Glutamatergic neuron (in vitro differentiated cells): Measurements from ENCODE around the gene GLT1D1. TPM values are rescaled to one million over a fixed set of nuclear protein-coding genes. Genes with fewer than 3 reads are reported as not detected.

Experiments used
- DNase-seq: peaks from one replicate; pipeline ENCODE4 v3.0.0; 2022
- H3K27ac Mint-ChIP-seq: one replicate; pipeline ENCODE4 v1.8.0; 2020; ENCODE audit warnings: mild to moderate bottlenecking, mixed read lengths, inconsistent platforms; ENCODE audit not compliant: unreplicated experiment
- H3K27me3 Mint-ChIP-seq: one replicate; pipeline ENCODE4 v1.8.0; 2020; ENCODE audit warnings: mild to moderate bottlenecking, moderate library complexity, mixed read lengths, inconsistent platforms; ENCODE audit not compliant: unreplicated experiment
- H3K36me3 Mint-ChIP-seq: one replicate; pipeline ENCODE4 v1.8.0; 2020; ENCODE audit warnings: mild to moderate bottlenecking, mixed read lengths, inconsistent platforms; ENCODE audit not compliant: unreplicated experiment
- H3K4me1 Mint-ChIP-seq: one replicate; pipeline ENCODE4 v1.8.0; 2020; ENCODE audit warnings: mild to moderate bottlenecking, low read depth, mixed read lengths, inconsistent platforms; ENCODE audit not compliant: unreplicated experiment
- H3K4me3 Mint-ChIP-seq: one replicate; pipeline ENCODE4 v1.8.0; 2020; ENCODE audit warnings: mild to moderate bottlenecking, mixed read lengths, inconsistent platforms; ENCODE audit not compliant: unreplicated experiment
- H3K9me3 Mint-ChIP-seq: one replicate; pipeline ENCODE4 v1.8.0; 2020; ENCODE audit warnings: mild to moderate bottlenecking, moderate library complexity, mixed read lengths, inconsistent platforms; ENCODE audit not compliant: unreplicated experiment
- CTCF ChIP-seq: fragments of 200-600 bp; sonication (generic); IDR thresholded peaks from one replicate; pipeline ENCODE4 v1.5.0; 2021; ENCODE audit not compliant: partially characterized antibody, unreplicated experiment
- total RNA-seq: library from RNA; stranded (reverse); fragmentation: NEBNext Ultra II Directional; extraction: Animal tissue kit (Norgen Biotek cat#: 25700); gene quantifications from one replicate; pipeline ENCODE4 v1.2.1, GENCODE V29; 2021; ENCODE audit not compliant: unreplicated experiment

The GLT1D1 gene
- total RNA-seq, 1 donor from 2014 or later = 4.4 TPM

- H3K36me3 Mint-ChIP-seq = no peaks in the 10 kb centered on the region
These were observed 162.9 kb downstream of the GLT1D1 start for GRCh38 chr12:129016159-129016558.

GRCh38 chr12:129025055-129025454, 171.8 kb downstream of the GLT1D1 start:
- H3K4me3 Mint-ChIP-seq = no peak overlapping the region
- H3K27me3 Mint-ChIP-seq = no peaks in the 10 kb centered on the region
- no peak overlapping the region for H3K27ac Mint-ChIP-seq
- peaks cover 4% of the 10 kb centered on the region for H3K9me3 Mint-ChIP-seq
- peaks cover 7% of the 10 kb centered on the region for H3K36me3 Mint-ChIP-seq
- DNase-seq = no peak
- H3K4me1 Mint-ChIP-seq = no peaks in the 10 kb centered on the region
- TF ChIP-seq CTCF = no peak

More at GRCh38 chr12:129016159-129016558, 162.9 kb downstream of the GLT1D1 start:
- no peaks in the 10 kb centered on the region for H3K27me3 Mint-ChIP-seq
- DNase-seq = no peak
- H3K4me3 Mint-ChIP-seq = no peak overlapping the region
- H3K27ac Mint-ChIP-seq = no peak overlapping the region
- TF ChIP-seq CTCF = no peak
- H3K4me1 Mint-ChIP-seq = no peaks in the 10 kb centered on the region
- H3K9me3 Mint-ChIP-seq = peaks cover 12% of the 10 kb centered on the region

- no peak for TF ChIP-seq CTCF
- peaks cover 3% of the 10 kb centered on the region for H3K27me3 Mint-ChIP-seq
- H3K4me3 Mint-ChIP-seq = no peak overlapping the region
- peaks cover 4% of the 10 kb centered on the region for H3K9me3 Mint-ChIP-seq
- peaks cover 7% of the 10 kb centered on the region for H3K36me3 Mint-ChIP-seq
- no peak for DNase-seq
- no peaks in the 10 kb centered on the region for H3K4me1 Mint-ChIP-seq
- no peak overlapping the region for H3K27ac Mint-ChIP-seq
These were observed 175.6 kb downstream of the GLT1D1 start for GRCh38 chr12:129028844-129029243.

Other genes starting within 250 kb of the GLT1D1 start
- gene SLC15A4, start 29.5 kb upstream of the GLT1D1 start, total RNA-seq = 23.0 TPM